SU-DHL-6 (cell line): ENCODE results near the gene SEMA5A.

Experiments
- EZH2phosphoT487 ChIP-seq: fragments of 200-600 bp; sonication (generic), shearing (Covaris generic); conservative IDR thresholded peaks from 2 replicates; pipeline ENCODE4 v1.6.1; 2018; ENCODE audit warnings: mild to moderate bottlenecking, antibody characterized with exemption, low read length, moderate library complexity, mixed read lengths
- TF ChIP-seq, protein P1 (sequence below): fragments of 200-600 bp; sonication (generic); IDR thresholded peaks from one replicate; pipeline ENCODE4 v1.5.1; 2017; ENCODE audit warnings: antibody characterized with exemption, mild to moderate bottlenecking, low read length, moderate library complexity; ENCODE audit not compliant: insufficient read depth, poor library complexity, severe bottlenecking

DNA sequence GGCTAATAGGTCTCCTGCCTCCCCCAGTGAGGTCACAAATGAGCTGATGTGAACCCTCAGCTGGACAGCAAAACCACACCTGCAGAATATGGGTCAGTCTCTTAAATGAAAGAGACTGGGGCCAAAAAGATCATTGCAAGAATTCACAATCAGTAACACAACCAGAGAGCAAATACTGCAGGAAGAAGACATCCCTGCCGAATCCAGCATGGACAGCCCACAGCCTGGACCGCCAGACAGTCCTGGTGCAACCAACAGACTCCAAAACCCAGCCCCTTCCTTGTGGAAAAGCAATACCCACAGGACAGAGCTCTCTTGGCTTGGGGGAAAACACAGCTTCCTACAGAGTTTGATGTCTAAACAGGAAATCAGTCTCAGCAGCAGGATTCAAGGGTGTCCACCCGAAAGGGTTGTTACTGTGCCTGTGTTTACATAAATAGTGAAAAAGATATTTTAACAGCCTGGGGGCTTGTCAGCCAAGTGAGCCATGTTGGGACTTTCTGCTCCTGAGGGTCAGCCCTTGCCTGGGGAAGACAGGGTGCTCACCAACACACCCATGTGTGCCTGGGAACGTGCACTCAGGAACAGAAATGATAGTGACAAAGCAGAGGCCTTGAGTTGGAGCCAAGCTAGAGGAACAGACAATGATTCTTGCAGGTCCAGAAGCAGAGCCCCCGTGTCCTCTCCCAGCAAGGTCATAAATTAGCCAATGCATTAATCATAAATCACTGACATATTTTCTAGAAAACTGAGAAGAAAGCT is 106.2 kb downstream of the SEMA5A start:
- TF ChIP-seq, protein P1, sequence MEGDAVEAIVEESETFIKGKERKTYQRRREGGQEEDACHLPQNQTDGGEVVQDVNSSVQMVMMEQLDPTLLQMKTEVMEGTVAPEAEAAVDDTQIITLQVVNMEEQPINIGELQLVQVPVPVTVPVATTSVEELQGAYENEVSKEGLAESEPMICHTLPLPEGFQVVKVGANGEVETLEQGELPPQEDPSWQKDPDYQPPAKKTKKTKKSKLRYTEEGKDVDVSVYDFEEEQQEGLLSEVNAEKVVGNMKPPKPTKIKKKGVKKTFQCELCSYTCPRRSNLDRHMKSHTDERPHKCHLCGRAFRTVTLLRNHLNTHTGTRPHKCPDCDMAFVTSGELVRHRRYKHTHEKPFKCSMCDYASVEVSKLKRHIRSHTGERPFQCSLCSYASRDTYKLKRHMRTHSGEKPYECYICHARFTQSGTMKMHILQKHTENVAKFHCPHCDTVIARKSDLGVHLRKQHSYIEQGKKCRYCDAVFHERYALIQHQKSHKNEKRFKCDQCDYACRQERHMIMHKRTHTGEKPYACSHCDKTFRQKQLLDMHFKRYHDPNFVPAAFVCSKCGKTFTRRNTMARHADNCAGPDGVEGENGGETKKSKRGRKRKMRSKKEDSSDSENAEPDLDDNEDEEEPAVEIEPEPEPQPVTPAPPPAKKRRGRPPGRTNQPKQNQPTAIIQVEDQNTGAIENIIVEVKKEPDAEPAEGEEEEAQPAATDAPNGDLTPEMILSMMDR, result no peak
- no peak for TF ChIP-seq EZH2phosphoT487
